OCI-LY3 (cell line): ENCODE measurements around the gene UBE2G2.

ENCODE experiments used
- EZH2phosphoT487 ChIP-seq: fragments of 200-600 bp; shearing (Covaris generic); IDR thresholded peaks from 2 replicates; pipeline ENCODE4 v1.6.1; 2018; ENCODE audit warnings: antibody characterized with exemption, mixed run types, low read depth
- TF ChIP-seq, protein P1 (sequence below): fragments of 200-600, 300-600 bp; sonication (generic); IDR thresholded peaks from 2 replicates; pipeline ENCODE4 v1.5.1; 2014; ENCODE audit warnings: antibody characterized with exemption, low read length, low read depth

DNA sequence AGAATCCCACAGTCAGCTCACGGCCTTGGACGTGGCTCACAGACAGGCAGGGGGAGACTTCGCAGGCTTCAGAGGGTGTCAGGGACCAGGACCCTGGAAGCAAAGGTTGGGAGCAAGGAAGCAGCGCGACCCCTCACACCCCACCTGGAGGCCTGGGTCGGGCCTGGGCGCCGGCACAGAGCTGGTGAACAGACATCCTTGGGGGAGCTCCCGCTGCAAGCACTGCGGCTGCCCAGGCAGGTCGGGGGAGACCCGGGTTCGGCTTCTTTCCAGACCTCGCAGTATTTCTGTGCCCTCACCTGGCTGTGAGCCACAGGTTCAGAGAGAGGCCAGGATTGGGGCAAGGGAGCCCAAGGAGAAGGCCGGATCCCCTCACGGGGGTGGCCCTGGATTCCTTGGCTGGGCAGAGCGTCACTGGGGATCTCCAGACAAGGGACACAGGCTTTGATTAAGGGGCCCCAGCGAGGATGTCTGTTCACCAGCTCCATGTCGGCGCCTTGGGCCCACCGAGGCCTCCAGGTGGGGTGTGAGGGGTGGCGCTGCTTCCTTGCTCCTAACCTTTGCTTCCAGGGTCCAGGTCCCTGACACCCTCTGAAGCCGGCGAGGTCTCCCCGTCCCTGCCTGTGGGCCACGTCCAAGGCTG lies 52.4 kb downstream of the UBE2G2 start:
- TF ChIP-seq, protein P1, sequence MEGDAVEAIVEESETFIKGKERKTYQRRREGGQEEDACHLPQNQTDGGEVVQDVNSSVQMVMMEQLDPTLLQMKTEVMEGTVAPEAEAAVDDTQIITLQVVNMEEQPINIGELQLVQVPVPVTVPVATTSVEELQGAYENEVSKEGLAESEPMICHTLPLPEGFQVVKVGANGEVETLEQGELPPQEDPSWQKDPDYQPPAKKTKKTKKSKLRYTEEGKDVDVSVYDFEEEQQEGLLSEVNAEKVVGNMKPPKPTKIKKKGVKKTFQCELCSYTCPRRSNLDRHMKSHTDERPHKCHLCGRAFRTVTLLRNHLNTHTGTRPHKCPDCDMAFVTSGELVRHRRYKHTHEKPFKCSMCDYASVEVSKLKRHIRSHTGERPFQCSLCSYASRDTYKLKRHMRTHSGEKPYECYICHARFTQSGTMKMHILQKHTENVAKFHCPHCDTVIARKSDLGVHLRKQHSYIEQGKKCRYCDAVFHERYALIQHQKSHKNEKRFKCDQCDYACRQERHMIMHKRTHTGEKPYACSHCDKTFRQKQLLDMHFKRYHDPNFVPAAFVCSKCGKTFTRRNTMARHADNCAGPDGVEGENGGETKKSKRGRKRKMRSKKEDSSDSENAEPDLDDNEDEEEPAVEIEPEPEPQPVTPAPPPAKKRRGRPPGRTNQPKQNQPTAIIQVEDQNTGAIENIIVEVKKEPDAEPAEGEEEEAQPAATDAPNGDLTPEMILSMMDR = no peak
- no peak for TF ChIP-seq EZH2phosphoT487
